ENCODE measurements around the gene CACNA2D3. TPM values are rescaled to one million over a fixed set of nuclear protein-coding genes. Genes with fewer than 3 reads are reported as not detected.

Gene CACNA2D3
- total RNA-seq, 1 donor from 2014 or later: 3.6 TPM

GRCh38 chr3:55042591-55042990 lies 920.2 kb downstream of the CACNA2D3 start:
- no peak for ATAC-seq
- intact Hi-C loops (cut with DNase I): no loop called here
- no peaks in the 10 kb centered on the region for H3K4me1 ChIP-seq
- no peaks in the 10 kb centered on the region for H3K9me3 ChIP-seq
- no peak for TF ChIP-seq CTCF (IDR thresholded peaks at IDR 0.05)
- H3K4me3 ChIP-seq: no peak overlapping the region
- no peak for DNase-seq
- no peak overlapping the region for H3K27ac ChIP-seq
- no peaks in the 10 kb centered on the region for H3K27me3 ChIP-seq (ENCODE audit: low read depth)
- H3K36me3 ChIP-seq: no peaks in the 10 kb centered on the region

- Histone ChIP-seq H3K27ac (no peak overlapping the region), H3K9me3 (no peaks in the 10 kb centered on the region), H3K4me1 (no peaks in the 10 kb centered on the region), H3K4me3 (no peak overlapping the region), H3K36me3 (no peaks in the 10 kb centered on the region), H3K27me3 (ENCODE audit: low read depth) (no peaks in the 10 kb centered on the region)
- no peak for TF ChIP-seq CTCF (IDR thresholded peaks at IDR 0.05)
- no peak for ATAC-seq
- intact Hi-C loops (cut with DNase I): no loop called here
- DNase-seq: no peak
Observed at GRCh38 chr3:55044486-55044885, 922.1 kb downstream of the CACNA2D3 start.

GRCh38 chr3:55059027-55059629 lies 936.8 kb downstream of the CACNA2D3 start:
- no peak for TF ChIP-seq CTCF (IDR thresholded peaks at IDR 0.05)
- peaks cover 5% of the 10 kb centered on the region for H3K9me3 ChIP-seq
- H3K27ac ChIP-seq: no peak overlapping the region
- ATAC-seq (no peak), DNase-seq (no peak)
- no peak overlapping the region for H3K4me3 ChIP-seq
- intact Hi-C loops (cut with DNase I): no loop called here
- H3K4me1 ChIP-seq: no peaks in the 10 kb centered on the region
- no peaks in the 10 kb centered on the region for H3K27me3 ChIP-seq (ENCODE audit: low read depth)
- H3K36me3 ChIP-seq: no peaks in the 10 kb centered on the region

GRCh38 chr3:55060896-55061719 lies 938.8 kb downstream of the CACNA2D3 start:
- H3K4me1 ChIP-seq: no peaks in the 10 kb centered on the region
- intact Hi-C loops (cut with DNase I): no loop called here
- H3K27me3 ChIP-seq (ENCODE audit: low read depth): no peaks in the 10 kb centered on the region
- no peak overlapping the region for H3K27ac ChIP-seq
- no peak overlapping the region for H3K4me3 ChIP-seq
- TF ChIP-seq CTCF (IDR thresholded peaks at IDR 0.05): no peak
- no peaks in the 10 kb centered on the region for H3K36me3 ChIP-seq
- ATAC-seq: no peak
- no peak for DNase-seq
- no peaks in the 10 kb centered on the region for H3K9me3 ChIP-seq

GRCh38 chr3:55061720-55062034 lies 939.3 kb downstream of the CACNA2D3 start:
- no peaks in the 10 kb centered on the region for H3K36me3 ChIP-seq
- no peaks in the 10 kb centered on the region for H3K4me1 ChIP-seq
- ATAC-seq: no peak
- H3K9me3 ChIP-seq: no peaks in the 10 kb centered on the region
- no peak for TF ChIP-seq CTCF (IDR thresholded peaks at IDR 0.05)
- no peak for DNase-seq
- no peak overlapping the region for H3K4me3 ChIP-seq
- no peak overlapping the region for H3K27ac ChIP-seq
- intact Hi-C loops (cut with DNase I): no loop called here
- no peaks in the 10 kb centered on the region for H3K27me3 ChIP-seq (ENCODE audit: low read depth)
